Rectal smooth muscle tissue (tissue), 1 donor: ENCODE measurements around the gene IQCH.
"Not testable (repeated sequence)": the region's sequence is repeated elsewhere in the genome, so short reads cannot be mapped to it uniquely, and the experiment has no call there.

Experiments
- H3K27ac ChIP-seq: one replicate; pipeline ENCODE4 v1.7.0; 2013; ENCODE audit warnings: low read depth, low read length, inconsistent platforms
- H3K27me3 ChIP-seq: one replicate; pipeline ENCODE4 v1.7.0; 2013; ENCODE audit warnings: low read length; ENCODE audit not compliant: control insufficient read depth, insufficient read depth
- H3K36me3 ChIP-seq: one replicate; pipeline ENCODE4 v1.7.0; 2013; ENCODE audit warnings: low read length; ENCODE audit not compliant: control insufficient read depth, insufficient read depth
- H3K4me1 ChIP-seq: one replicate; pipeline ENCODE4 v1.7.0; 2013; ENCODE audit warnings: low read length; ENCODE audit not compliant: control insufficient read depth, insufficient read depth
- H3K4me3 ChIP-seq: one replicate; pipeline ENCODE4 v1.7.0; 2013; ENCODE audit warnings: low read length
- H3K9ac ChIP-seq: one replicate; pipeline ENCODE4 v1.7.0; 2013; ENCODE audit warnings: low read length

IQCH gene

GRCh38 chr15:67281714-67282113, 27.1 kb downstream of the IQCH start:
- Histone ChIP-seq H3K27ac (no peak overlapping the region), H3K36me3 (no peaks in the 10 kb centered on the region), H3K9ac (no peak overlapping the region), H3K4me1 (no peaks in the 10 kb centered on the region), H3K4me3 (no peak overlapping the region), H3K27me3 (no peaks in the 10 kb centered on the region)

- not testable (repeated sequence) for H3K27ac ChIP-seq, H3K4me3 ChIP-seq, H3K36me3 ChIP-seq, H3K4me1 ChIP-seq, H3K9ac ChIP-seq, H3K27me3 ChIP-seq
Observed at GRCh38 chr15:67285625-67286024, 31.0 kb downstream of the IQCH start.

GRCh38 chr15:67286400-67286799, 31.8 kb downstream of the IQCH start:
- not testable (repeated sequence) for H3K4me3 ChIP-seq, H3K9ac ChIP-seq, H3K36me3 ChIP-seq, H3K27me3 ChIP-seq, H3K4me1 ChIP-seq, H3K27ac ChIP-seq

GRCh38 chr15:67290319-67290718, 35.7 kb downstream of the IQCH start:
- Histone ChIP-seq H3K4me1 (no peaks in the 10 kb centered on the region), H3K27me3 (no peaks in the 10 kb centered on the region), H3K27ac (no peak overlapping the region), H3K4me3 (no peak overlapping the region), H3K36me3 (no peaks in the 10 kb centered on the region), H3K9ac (no peak overlapping the region)

- no peaks in the 10 kb centered on the region for H3K4me1 ChIP-seq
- H3K9ac ChIP-seq, result no peak overlapping the region
- no peaks in the 10 kb centered on the region for H3K36me3 ChIP-seq
- H3K4me3 ChIP-seq, result no peak overlapping the region
- no peaks in the 10 kb centered on the region for H3K27me3 ChIP-seq
- no peak overlapping the region for H3K27ac ChIP-seq
Observed at GRCh38 chr15:67296188-67296587, 41.6 kb downstream of the IQCH start.

- H3K27ac ChIP-seq, result no peak overlapping the region
- no peaks in the 10 kb centered on the region for H3K27me3 ChIP-seq
Observed at GRCh38 chr15:67296684-67297083, 42.1 kb downstream of the IQCH start.

GRCh38 chr15:67300266-67301025, 45.9 kb downstream of the IQCH start:
- Histone ChIP-seq H3K36me3 (no peaks in the 10 kb centered on the region), H3K4me3 (no peak overlapping the region), H3K9ac (no peak overlapping the region), H3K4me1 (no peaks in the 10 kb centered on the region), H3K27me3 (no peaks in the 10 kb centered on the region), H3K27ac (no peak overlapping the region)

More at GRCh38 chr15:67296684-67297083, 42.1 kb downstream of the IQCH start:
- H3K9ac ChIP-seq, result no peak overlapping the region
- no peaks in the 10 kb centered on the region for H3K36me3 ChIP-seq
- no peaks in the 10 kb centered on the region for H3K4me1 ChIP-seq
- no peak overlapping the region for H3K4me3 ChIP-seq

- no peaks in the 10 kb centered on the region for H3K27me3 ChIP-seq
- H3K9ac ChIP-seq, result no peak overlapping the region
- H3K4me3 ChIP-seq, result no peak overlapping the region
- H3K36me3 ChIP-seq, result no peaks in the 10 kb centered on the region
- H3K4me1 ChIP-seq, result peaks cover 4% of the 10 kb centered on the region
- H3K27ac ChIP-seq, result no peak overlapping the region
Observed at GRCh38 chr15:67303490-67304363, 49.1 kb downstream of the IQCH start.

- Histone ChIP-seq H3K27me3 (no peaks in the 10 kb centered on the region), H3K4me1 (peaks cover 4% of the 10 kb centered on the region), H3K36me3 (no peaks in the 10 kb centered on the region), H3K27ac (no peak overlapping the region), H3K4me3 (no peak overlapping the region), H3K9ac (no peak overlapping the region)
Observed at GRCh38 chr15:67304778-67305177, 50.2 kb downstream of the IQCH start.

GRCh38 chr15:67305506-67305905, 50.9 kb downstream of the IQCH start:
- no peaks in the 10 kb centered on the region for H3K27me3 ChIP-seq
- no peak overlapping the region for H3K27ac ChIP-seq
- peaks cover 4% of the 10 kb centered on the region for H3K4me1 ChIP-seq
- H3K4me3 ChIP-seq, result no peak overlapping the region
- no peaks in the 10 kb centered on the region for H3K36me3 ChIP-seq
- H3K9ac ChIP-seq, result no peak overlapping the region

- Histone ChIP-seq H3K9ac (no peak overlapping the region), H3K27me3 (no peaks in the 10 kb centered on the region), H3K27ac (no peak overlapping the region), H3K36me3 (no peaks in the 10 kb centered on the region), H3K4me1 (peaks cover 4% of the 10 kb centered on the region), H3K4me3 (no peak overlapping the region)
Observed at GRCh38 chr15:67307156-67307555, 52.6 kb downstream of the IQCH start.

- peaks cover 4% of the 10 kb centered on the region for H3K4me1 ChIP-seq
- H3K27me3 ChIP-seq, result no peaks in the 10 kb centered on the region
- no peak overlapping the region for H3K9ac ChIP-seq
- no peak overlapping the region for H3K27ac ChIP-seq
- H3K36me3 ChIP-seq, result no peaks in the 10 kb centered on the region
- no peak overlapping the region for H3K4me3 ChIP-seq
Observed at GRCh38 chr15:67307889-67308597, 53.5 kb downstream of the IQCH start.
